Tibial nerve (tissue), 3 donors: ENCODE results near the gene SEPTIN1.

Source experiments
- POLR2A ChIP-seq, 2 donors: fragments of 450-650 bp; IDR thresholded peaks; one replicate each; pipeline ENCODE4 v1.6.1; 2017; ENCODE audit warnings: antibody characterized with exemption in 2 of 2, mild to moderate bottlenecking in 2 of 2, moderate library complexity in 2 of 2
- TF ChIP-seq, protein P1 (sequence below), 5 experiments: fragments of 200-600 bp in 3 of 5; fragments of 450-650 bp in 2 of 5; sonication (generic) in 3 of 5; IDR thresholded peaks; one replicate each; pipeline ENCODE4 v1.5.1; 2016 to 2019; ENCODE audit warnings: antibody characterized with exemption in 5 of 5, mild to moderate bottlenecking in 3 of 5, moderate library complexity in 2 of 5

DNA sequence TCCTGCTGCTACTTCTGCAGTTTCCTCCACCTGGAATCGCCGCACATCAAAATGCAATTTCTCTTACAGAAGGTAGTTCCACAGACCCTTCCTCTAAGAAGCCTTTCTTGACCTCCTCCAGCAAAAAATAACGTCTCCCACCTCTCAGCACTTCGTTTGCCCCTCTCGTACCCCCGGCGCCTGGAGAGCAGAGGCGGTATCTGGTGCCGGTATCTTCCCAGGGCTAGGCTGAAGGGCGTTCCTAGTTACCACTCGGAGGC is 47.0 kb upstream of the SEPTIN1 start:
- TF ChIP-seq, protein P1, sequence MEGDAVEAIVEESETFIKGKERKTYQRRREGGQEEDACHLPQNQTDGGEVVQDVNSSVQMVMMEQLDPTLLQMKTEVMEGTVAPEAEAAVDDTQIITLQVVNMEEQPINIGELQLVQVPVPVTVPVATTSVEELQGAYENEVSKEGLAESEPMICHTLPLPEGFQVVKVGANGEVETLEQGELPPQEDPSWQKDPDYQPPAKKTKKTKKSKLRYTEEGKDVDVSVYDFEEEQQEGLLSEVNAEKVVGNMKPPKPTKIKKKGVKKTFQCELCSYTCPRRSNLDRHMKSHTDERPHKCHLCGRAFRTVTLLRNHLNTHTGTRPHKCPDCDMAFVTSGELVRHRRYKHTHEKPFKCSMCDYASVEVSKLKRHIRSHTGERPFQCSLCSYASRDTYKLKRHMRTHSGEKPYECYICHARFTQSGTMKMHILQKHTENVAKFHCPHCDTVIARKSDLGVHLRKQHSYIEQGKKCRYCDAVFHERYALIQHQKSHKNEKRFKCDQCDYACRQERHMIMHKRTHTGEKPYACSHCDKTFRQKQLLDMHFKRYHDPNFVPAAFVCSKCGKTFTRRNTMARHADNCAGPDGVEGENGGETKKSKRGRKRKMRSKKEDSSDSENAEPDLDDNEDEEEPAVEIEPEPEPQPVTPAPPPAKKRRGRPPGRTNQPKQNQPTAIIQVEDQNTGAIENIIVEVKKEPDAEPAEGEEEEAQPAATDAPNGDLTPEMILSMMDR (IDR thresholded peaks at IDR 0.05): no peak
- TF ChIP-seq POLR2A (IDR thresholded peaks at IDR 0.05): no peak
